Measurements from ENCODE around the gene USP30. TPM values are rescaled to one million over a fixed set of nuclear protein-coding genes. Genes with fewer than 3 reads are reported as not detected.

USP30 gene, protein sequence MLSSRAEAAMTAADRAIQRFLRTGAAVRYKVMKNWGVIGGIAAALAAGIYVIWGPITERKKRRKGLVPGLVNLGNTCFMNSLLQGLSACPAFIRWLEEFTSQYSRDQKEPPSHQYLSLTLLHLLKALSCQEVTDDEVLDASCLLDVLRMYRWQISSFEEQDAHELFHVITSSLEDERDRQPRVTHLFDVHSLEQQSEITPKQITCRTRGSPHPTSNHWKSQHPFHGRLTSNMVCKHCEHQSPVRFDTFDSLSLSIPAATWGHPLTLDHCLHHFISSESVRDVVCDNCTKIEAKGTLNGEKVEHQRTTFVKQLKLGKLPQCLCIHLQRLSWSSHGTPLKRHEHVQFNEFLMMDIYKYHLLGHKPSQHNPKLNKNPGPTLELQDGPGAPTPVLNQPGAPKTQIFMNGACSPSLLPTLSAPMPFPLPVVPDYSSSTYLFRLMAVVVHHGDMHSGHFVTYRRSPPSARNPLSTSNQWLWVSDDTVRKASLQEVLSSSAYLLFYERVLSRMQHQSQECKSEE
- total RNA-seq, result 10 to 100 TPM in 1 of 2 experiments, 1 to 10 TPM in 1; 9.2 to 14.5 TPM

DNA sequence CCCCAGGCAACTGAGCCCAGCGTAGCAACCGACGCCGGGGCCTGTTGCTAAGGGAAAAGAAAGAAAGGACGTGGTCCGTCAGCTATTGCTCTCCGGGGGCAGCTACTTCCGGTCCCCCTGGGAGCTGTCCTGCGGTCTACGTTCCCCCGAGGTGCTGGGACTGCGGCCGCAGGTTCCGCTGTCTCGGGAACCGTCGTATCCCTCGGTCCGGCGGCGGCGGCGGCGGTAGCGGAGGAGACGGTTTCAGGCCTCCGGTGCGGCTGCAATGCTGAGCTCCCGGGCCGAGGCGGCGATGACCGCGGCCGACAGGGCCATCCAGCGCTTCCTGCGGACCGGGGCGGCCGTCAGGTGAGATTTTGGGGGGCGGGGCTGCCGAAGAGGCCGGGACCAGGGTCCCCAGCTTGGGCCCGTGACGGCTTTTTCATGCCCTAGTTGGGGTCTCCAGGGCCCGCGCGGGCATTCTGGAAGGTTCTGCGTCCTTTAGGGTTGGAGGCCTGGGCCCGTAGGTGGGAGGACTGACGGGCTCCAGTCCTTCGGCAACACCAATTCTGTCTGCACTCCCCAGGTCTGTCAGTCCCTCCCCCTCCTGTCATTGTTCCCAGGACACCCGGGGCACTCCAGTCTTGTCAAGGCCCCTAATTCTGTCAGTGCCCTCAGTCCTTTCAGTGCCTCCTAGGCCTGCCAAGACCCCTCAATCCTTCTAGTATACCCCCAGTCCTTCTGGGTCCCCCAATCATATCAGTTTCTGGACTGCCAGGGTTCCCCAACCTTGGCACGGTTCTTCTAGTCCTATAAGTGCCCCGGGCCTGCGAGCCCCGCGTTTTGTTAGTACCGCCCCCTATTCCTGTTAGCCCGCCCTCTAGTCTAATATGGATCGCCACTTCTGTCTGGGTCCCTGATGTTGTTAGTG, at the start of gene USP30:
USP30 (plus strand) TSS at position 163 of the 910 bp plus-strand sequence; CDS start at position 266, 103 bp downstream.
- intact Hi-C loops (cut with DNase I, micrococcal nuclease), result loop anchor here (1.0 to 5.0 kb wide), 14 partner anchors 41 to 1368 kb away; partner anchors contain the start of genes ALKBH2 (in 2 of the 2), ISCU (in 2 of the 2), CORO1C (in 1 of the 2) and FICD (in 1 of the 2)
- Mint-ChIP-seq H3K27ac (peak within 1 kb of the TSS; percentile 97), H3K9me3 (ENCODE audit: low read depth) (no peaks in the 10 kb centered on the region), H3K27me3 (no peaks in the 10 kb centered on the region), H3K4me1 (peaks cover 6% of the 10 kb centered on the region), H3K4me3 (peak within 1 kb of the TSS; percentile 86), H3K36me3 (ENCODE audit: low read depth) (peaks cover 5% of the 10 kb centered on the region)
- ATAC-seq (peak; percentile 70), DNase-seq (peak; percentile 91)
- CTCF ChIA-PET, result interaction anchor here (0.7 to 2.6 kb wide), 6 partner anchors 34 to 376 kb away, joined by 3 to 14 read pairs (median 4); partner anchors contain the start of gene ALKBH2
- POLR2A ChIA-PET, result interaction anchor here (0.7 kb wide), 1 partner anchor 18 kb away, joined by 3 read pairs; no protein-coding TSS in a partner anchor

DNA sequence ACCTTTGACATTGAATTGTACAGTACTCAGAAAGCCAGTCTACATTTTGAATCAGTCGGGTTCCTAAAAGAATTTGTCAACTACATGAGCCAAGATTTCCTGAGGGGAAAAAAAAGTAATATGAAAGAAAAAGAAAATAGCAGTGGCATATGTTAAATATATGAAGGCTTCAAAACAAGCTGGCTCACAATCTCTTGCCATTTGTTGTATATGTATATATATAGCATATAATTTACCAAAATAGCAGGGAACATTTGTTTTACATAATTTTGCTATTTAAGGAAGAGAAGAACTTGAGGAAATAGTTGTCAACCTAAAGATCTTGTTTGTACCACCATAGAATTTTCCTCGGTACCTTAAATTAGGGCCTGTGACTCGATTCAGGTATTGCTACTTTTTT, 48.4 kb upstream of the USP30 start:
- ChIA-PET CTCF (no interaction called here), POLR2A (no interaction called here)
- Mint-ChIP-seq H3K27me3 (peaks cover 3% of the 10 kb centered on the region), H3K9me3 (ENCODE audit: low read depth) (no peaks in the 10 kb centered on the region), H3K36me3 (ENCODE audit: low read depth) (no peaks in the 10 kb centered on the region), H3K27ac (no peak overlapping the region), H3K4me3 (no peak overlapping the region), H3K4me1 (no peaks in the 10 kb centered on the region)
- DNase-seq (no peak), ATAC-seq (no peak)
- intact Hi-C loops (cut with DNase I, micrococcal nuclease), result no loop called here

DNA sequence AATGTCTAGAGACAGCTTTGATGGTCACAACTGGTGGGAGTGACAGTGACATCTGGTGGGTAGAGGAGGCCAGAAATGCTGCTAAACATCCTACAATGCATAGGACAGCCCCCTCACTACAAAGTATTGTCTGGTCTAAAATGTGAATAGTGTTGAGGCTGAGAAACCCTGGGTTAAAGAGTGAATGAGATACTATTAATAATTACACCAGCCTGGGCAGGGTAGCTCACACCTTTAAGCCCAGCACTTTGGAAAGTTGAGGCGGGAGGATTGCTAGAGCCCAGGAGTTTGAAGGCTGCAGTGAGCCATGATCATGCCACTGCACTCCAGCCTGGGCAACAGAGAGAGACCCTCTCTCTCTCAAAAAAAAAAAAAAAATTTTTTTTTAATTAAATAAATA, 42.6 kb upstream of the USP30 start:
- ChIA-PET CTCF (no interaction called here), POLR2A (no interaction called here)
- no peak for ATAC-seq
- H3K36me3 Mint-ChIP-seq (ENCODE audit: low read depth), result no peaks in the 10 kb centered on the region
- H3K9me3 Mint-ChIP-seq (ENCODE audit: low read depth), result no peaks in the 10 kb centered on the region
- no peak for DNase-seq
- peaks cover 6% of the 10 kb centered on the region for H3K27me3 Mint-ChIP-seq
- H3K27ac Mint-ChIP-seq, result no peak overlapping the region
- intact Hi-C loops (cut with DNase I, micrococcal nuclease), result no loop called here
- no peak overlapping the region for H3K4me3 Mint-ChIP-seq
- no peaks in the 10 kb centered on the region for H3K4me1 Mint-ChIP-seq

DNA sequence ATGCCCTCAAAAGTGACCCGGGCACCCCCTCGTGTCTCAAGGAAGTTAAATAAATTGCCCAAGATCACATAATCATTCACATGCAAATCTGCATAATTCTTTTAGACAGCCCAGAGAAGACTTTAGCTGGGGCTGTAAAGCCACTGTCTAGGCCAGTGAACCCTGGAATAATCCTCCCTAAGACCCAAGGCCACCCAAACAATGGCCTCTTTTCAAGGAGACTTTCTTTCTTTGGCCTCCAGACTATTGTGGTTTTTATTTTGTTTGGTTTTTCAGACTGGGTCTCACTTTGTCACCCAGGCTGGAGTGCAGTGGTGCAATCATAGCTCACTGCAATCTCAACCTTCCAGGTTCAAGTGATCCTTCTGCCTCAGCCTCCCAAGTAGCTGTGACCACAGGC, 42.1 kb upstream of the USP30 start:
- DNase-seq (no peak), ATAC-seq (no peak)
- ChIA-PET POLR2A (no interaction called here), CTCF (interaction anchor here (0.6 kb wide), 1 partner anchor 177 kb away, joined by 3 read pairs; no protein-coding TSS in a partner anchor)
- Mint-ChIP-seq H3K9me3 (ENCODE audit: low read depth) (no peaks in the 10 kb centered on the region), H3K4me1 (no peaks in the 10 kb centered on the region), H3K4me3 (no peak overlapping the region), H3K27ac (no peak overlapping the region), H3K36me3 (ENCODE audit: low read depth) (no peaks in the 10 kb centered on the region), H3K27me3 (peaks cover 9% of the 10 kb centered on the region)
- intact Hi-C loops (cut with DNase I, micrococcal nuclease), result no loop called here

DNA sequence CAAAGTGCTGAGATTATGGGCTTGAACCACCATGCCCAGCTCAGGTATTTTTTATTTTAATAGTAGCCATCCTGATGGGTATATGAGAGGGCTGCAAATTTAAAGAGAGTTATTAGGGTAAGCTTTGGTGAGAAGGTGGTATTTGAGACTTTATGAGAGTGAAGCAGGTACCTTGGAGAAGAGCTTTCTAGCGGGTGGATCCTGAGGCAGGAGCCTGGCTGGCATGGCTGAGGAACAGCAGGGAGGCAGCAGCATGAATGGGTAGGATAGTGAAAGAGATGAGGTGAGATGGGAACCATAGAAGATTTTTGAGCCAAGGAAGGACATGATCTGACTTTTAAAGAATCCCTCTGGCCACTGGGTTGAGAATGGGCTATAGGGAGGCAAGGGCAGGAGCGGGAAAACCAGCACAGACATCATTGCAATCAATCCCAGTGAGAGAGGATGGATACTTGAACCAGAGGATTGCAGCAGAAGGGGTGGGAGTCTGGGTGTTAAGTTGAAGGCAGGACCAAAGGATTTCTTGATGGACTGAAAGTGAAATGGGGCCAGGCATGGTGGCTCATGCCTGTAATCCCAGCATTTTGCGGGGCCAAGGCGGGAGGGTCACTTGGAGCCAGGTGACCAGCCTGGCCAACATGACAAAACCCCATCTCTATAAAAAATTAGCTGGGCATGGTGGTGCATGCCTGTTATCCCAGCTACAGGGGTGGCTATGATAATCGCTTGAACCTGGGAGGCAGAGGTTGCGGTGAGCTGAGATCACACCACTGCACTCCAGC, 37.2 kb upstream of the USP30 start:
- no peak for DNase-seq
- ChIA-PET CTCF (interaction anchor here (0.5 kb wide), 1 partner anchor 110 kb away, joined by 4 read pairs; no protein-coding TSS in a partner anchor), POLR2A (no interaction called here)
- no peaks in the 10 kb centered on the region for H3K4me1 Mint-ChIP-seq
- no peak for ATAC-seq
- H3K36me3 Mint-ChIP-seq (ENCODE audit: low read depth), result no peaks in the 10 kb centered on the region
- no peak overlapping the region for H3K27ac Mint-ChIP-seq
- intact Hi-C loops (cut with DNase I, micrococcal nuclease), result no loop called here
- no peak overlapping the region for H3K4me3 Mint-ChIP-seq
- H3K9me3 Mint-ChIP-seq (ENCODE audit: low read depth), result no peaks in the 10 kb centered on the region
- H3K27me3 Mint-ChIP-seq, result peaks cover 15% of the 10 kb centered on the region

DNA sequence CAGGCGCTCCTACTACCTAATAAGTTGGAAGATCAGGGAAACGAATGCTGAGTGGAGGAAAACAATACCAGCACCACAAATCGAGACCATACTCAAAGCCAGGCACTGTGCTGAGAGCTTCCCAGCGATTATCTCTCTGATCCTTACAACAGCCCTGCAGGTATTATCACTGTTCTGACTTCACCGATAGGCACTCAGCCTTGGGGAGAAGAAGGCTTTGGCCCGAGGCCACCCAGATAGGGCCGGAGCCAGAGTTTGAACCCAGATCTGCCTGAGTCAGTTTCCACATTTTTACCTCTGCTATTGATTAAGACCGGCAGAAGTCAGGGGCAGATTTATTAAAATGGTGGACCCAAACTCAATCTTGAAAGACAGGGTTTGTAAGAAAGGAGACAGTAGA, 36.4 kb upstream of the USP30 start:
- H3K27me3 Mint-ChIP-seq, result peaks cover 21% of the 10 kb centered on the region
- H3K27ac Mint-ChIP-seq, result no peak overlapping the region
- ChIA-PET POLR2A (no interaction called here), CTCF (interaction anchor here (0.5 kb wide), 1 partner anchor 109 kb away, joined by 4 read pairs; no protein-coding TSS in a partner anchor)
- H3K4me3 Mint-ChIP-seq, result no peak overlapping the region
- peaks cover 2% of the 10 kb centered on the region for H3K4me1 Mint-ChIP-seq
- intact Hi-C loops (cut with DNase I, micrococcal nuclease), result no loop called here
- ATAC-seq, result no peak
- H3K9me3 Mint-ChIP-seq (ENCODE audit: low read depth), result no peaks in the 10 kb centered on the region
- no peaks in the 10 kb centered on the region for H3K36me3 Mint-ChIP-seq (ENCODE audit: low read depth)
- no peak for DNase-seq

DNA sequence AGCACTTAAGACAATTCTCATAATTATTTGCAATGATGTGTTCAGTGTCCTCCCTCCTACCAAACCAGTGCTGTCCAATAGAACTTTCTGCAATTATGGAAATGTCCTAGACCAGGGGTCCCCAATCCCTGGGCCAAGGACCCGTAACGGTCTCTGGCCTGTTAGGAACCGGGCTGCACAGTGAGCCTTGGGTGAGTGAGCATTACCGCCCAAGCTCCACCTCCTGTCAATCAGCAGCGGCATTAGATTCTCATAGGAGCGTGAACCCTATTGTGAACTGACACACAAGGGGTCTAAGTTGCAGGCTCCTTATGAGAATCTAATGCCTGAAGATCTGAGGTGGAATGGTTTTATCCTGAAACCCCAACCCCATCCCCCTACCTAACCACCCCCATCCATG, 35.4 kb upstream of the USP30 start:
- Mint-ChIP-seq H3K9me3 (ENCODE audit: low read depth) (no peaks in the 10 kb centered on the region), H3K27ac (no peak overlapping the region), H3K4me1 (peaks cover 2% of the 10 kb centered on the region), H3K36me3 (ENCODE audit: low read depth) (no peaks in the 10 kb centered on the region), H3K4me3 (no peak overlapping the region), H3K27me3 (peaks cover 24% of the 10 kb centered on the region)
- ChIA-PET CTCF (no interaction called here), POLR2A (no interaction called here)
- no peak for DNase-seq
- ATAC-seq, result no peak
- intact Hi-C loops (cut with DNase I, micrococcal nuclease), result no loop called here

DNA sequence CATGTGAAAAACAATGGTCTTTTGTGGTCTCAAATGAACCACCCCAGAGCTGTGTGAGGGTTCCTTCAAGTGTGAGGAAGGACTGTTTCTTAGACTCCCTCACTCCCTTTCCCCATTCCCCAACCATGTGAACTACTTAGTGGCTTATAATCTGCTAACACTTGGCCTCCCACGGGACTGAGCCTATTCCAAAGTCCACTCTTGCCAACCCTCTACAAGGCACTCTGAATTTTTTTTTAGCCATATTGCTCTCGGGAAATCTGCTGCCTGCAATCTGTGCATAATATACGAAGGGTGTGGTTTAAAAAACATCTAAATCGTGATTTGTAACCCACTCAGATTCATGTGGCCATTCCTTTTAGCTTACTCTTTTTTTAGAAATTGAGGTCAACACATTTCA, 34.1 kb upstream of the USP30 start:
- no peaks in the 10 kb centered on the region for H3K9me3 Mint-ChIP-seq (ENCODE audit: low read depth)
- H3K27me3 Mint-ChIP-seq, result peaks cover 29% of the 10 kb centered on the region
- H3K4me3 Mint-ChIP-seq, result no peak overlapping the region
- ATAC-seq, result no peak
- intact Hi-C loops (cut with DNase I, micrococcal nuclease), result no loop called here
- POLR2A ChIA-PET, result no interaction called here
- peaks cover 2% of the 10 kb centered on the region for H3K4me1 Mint-ChIP-seq
- CTCF ChIA-PET, result no interaction called here
- no peak for DNase-seq
- no peak overlapping the region for H3K27ac Mint-ChIP-seq
- H3K36me3 Mint-ChIP-seq (ENCODE audit: low read depth), result no peaks in the 10 kb centered on the region

DNA sequence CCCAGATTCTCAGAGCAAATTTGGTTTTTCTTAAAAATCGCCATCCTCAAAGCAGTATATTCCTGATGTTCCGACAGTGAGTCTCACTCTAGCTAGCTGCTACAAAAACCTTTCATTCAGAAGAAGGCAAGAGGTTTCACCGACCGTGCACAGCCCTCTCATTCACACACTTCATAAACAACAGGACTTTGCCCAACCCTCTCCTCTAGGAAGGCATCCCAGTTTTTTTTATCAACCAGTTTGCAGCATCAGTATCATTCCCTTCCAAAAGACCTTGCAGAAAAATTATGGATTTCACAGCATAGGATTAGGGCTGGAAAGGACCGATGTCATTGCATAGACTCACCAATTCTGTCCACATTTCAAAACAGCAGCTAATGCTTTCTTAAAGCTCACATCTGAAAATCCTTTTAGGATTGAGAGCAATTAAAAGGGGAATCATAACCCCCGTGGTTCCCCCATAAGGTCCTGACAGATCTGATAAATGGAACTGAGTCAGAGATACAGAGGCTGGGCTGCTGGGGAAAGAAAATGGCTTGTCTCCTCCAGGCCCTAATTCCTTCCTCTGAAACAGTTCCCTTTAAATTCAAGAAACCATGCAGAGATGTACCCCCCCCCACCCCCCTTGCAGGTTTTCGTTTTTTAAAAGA, 32.1 kb upstream of the USP30 start:
- no peak for ATAC-seq
- intact Hi-C loops (cut with DNase I, micrococcal nuclease), result no loop called here
- Mint-ChIP-seq H3K36me3 (ENCODE audit: low read depth) (no peaks in the 10 kb centered on the region), H3K27me3 (peaks cover 25% of the 10 kb centered on the region), H3K4me1 (peaks cover 2% of the 10 kb centered on the region), H3K9me3 (ENCODE audit: low read depth) (no peaks in the 10 kb centered on the region), H3K27ac (no peak overlapping the region), H3K4me3 (no peak overlapping the region)
- no peak for DNase-seq
- POLR2A ChIA-PET, result no interaction called here
- CTCF ChIA-PET, result interaction anchor here (0.8 kb wide), 1 partner anchor 70 kb away, joined by 3 read pairs; no protein-coding TSS in a partner anchor

DNA sequence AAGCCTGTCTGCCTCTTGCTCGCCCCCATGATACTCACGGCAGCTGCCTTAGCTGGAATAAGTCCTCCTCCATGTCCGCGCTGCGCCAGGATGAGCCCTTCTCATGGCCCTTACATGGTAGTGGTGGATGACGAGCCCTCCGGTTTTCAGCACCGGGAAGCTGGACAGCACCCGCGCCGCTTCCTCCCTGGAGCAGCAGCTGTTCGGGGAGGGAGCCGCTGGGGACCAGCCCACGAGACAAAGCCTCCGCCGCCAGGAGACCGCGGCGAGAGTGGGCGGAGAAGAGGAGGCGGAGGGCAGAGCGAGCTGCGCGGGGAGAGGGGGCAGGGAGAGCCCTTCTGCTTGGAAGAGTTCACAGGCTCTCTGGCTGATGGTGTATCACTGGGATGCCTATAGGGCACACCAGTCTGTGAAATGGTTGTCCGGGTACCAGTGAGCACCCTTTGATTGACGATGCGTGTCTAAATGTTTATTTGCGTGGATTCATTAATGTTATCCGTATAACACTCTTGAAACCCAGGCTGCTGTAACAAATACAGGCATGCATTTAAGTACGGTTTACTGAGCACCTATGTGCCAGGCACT, 31.5 kb upstream of the USP30 start, which contains the start of gene SVOP:
SVOP (minus strand) TSS at position 273 of the 585 bp plus-strand sequence; CDS start at position 73, 200 bp downstream.
- ATAC-seq (no peak), DNase-seq (peak; percentile 63)
- ChIA-PET CTCF (interaction anchor here (0.8 kb wide), 1 partner anchor 71 kb away, joined by 3 read pairs; no protein-coding TSS in a partner anchor), POLR2A (no interaction called here)
- no peaks in the 10 kb centered on the region for H3K9me3 Mint-ChIP-seq (ENCODE audit: low read depth)
- peaks cover 2% of the 10 kb centered on the region for H3K4me1 Mint-ChIP-seq
- intact Hi-C loops (cut with DNase I, micrococcal nuclease), result no loop called here
- H3K27ac Mint-ChIP-seq, result no peak within 1 kb of the TSS
- H3K27me3 Mint-ChIP-seq, result peaks cover 24% of the 10 kb centered on the region
- no peak within 1 kb of the TSS for H3K4me3 Mint-ChIP-seq
- no peaks in the 10 kb centered on the region for H3K36me3 Mint-ChIP-seq (ENCODE audit: low read depth)
